Ovary (tissue), 9 donors: ENCODE results near the gene RUNX1. TPM values are rescaled to one million over a fixed set of nuclear protein-coding genes. Genes with fewer than 3 reads are reported as not detected.

ENCODE experiments used
- DNase-seq, 5 donors: peaks; one replicate each; pipeline ENCODE4 v3.0.0-alpha.2; 2019 to 2020
- H3K27ac ChIP-seq, 2 donors: fragments of 200-600 bp; one replicate each; pipeline versions ENCODE4 v1.5.1 to v1.8.0; 2019 to 2022
- H3K27me3 ChIP-seq: fragments of 200-600 bp; one replicate; pipeline ENCODE4 v1.8.0; 2022
- H3K36me3 ChIP-seq: fragments of 200-600 bp; sonication (generic); one replicate; pipeline ENCODE4 v1.5.1; 2019
- H3K4me1 ChIP-seq: one replicate; pipeline ENCODE4 v1.8.1; 2013; ENCODE audit warnings: mild to moderate bottlenecking, moderate library complexity; ENCODE audit not compliant: insufficient read depth
- H3K4me3 ChIP-seq: fragments of 200-600 bp; sonication (generic); one replicate; pipeline ENCODE4 v1.5.1; 2017
- H3K9me3 ChIP-seq, 2 donors: fragments of 200-600 bp in 1 of 2; sonication (generic) in 1 of 2; one replicate each; pipeline versions ENCODE4 v1.5.1 to v1.8.1; 2013 to 2019; ENCODE audit warnings: mild to moderate bottlenecking in 1 of 2, moderate library complexity in 1 of 2
- EP300 ChIP-seq: sonication (generic); formaldehyde crosslinking; IDR thresholded peaks from one replicate; pipeline ENCODE4 v1.6.1; 2017; ENCODE audit warnings: antibody characterized with exemption
- POLR2A ChIP-seq: fragments of 450-650 bp; IDR thresholded peaks from one replicate; pipeline ENCODE4 v1.6.1; 2017; ENCODE audit warnings: antibody characterized with exemption, mild to moderate bottlenecking, moderate library complexity
- WGBS, 3 donors: extraction: QIAGEN DNeasy Blood & Tissue Kit in 1 of 3; methylation state at CpG; one replicate each; pipeline versions ENCODE4 v1.1.5 to v1.1.7; 2013 to 2017; 5-methylcytosine and 5-hydroxymethylcytosine counted together
- intact Hi-C, 4 donors: fragments of 100-400 bp; cut with DNase I; formaldehyde crosslinking; loops; one replicate each; pipeline versions ENCODE4 v1.11.0 to v1.15.1; 2022 to 2023
- polyA plus RNA-seq, 2 donors: library from polyadenylated mRNA; stranded (reverse); fragments of 200-250 nt in 1 of 2; fragments of 350-450 nt in 1 of 2; fragmentation: Illumina TruSeq in 1 of 2; extraction: RNeasy Lipid Tissue Mini Kit (QIAGEN cat#74804) in 1 of 2; gene quantifications; one replicate each; pipeline ENCODE4 v1.2.3, GENCODE V29; 2013 to 2014
- total RNA-seq, 7 donors: library from RNA; depleted of rRNA in 2 of 7; stranded (reverse); fragments of >200 nt in 2 of 7; fragmentation: NEBNext Ultra II Directional in 3 of 7; extraction: Animal tissue kit (Norgen Biotek cat#: 25700) in 3 of 7; gene quantifications; one replicate each; pipeline versions ENCODE4 v1.1.0 to v1.2.4, GENCODE V29; 2016 to 2023
- TF ChIP-seq, protein P1 (sequence below), 3 donors: fragments of 450-650 bp in 2 of 3; fragments of 200-600 bp in 1 of 3; IDR thresholded peaks; one replicate each; pipeline versions ENCODE4 v1.5.1 to v1.8.0; 2016 to 2022; ENCODE audit warnings: antibody characterized with exemption in 3 of 3, mild to moderate bottlenecking in 1 of 3
- donor health status: DM: no; HTN: no; CAD: no; lungs with moderate emphysema.
- donor health status: DM: no; HTN: no; CAD: no.
- donor health status: Bipolar disorder and iron deficiency.
- donor health status: DM: yes; HTN: yes; CAD: no.
- donor health status: DM: no; HTN: no; CAD: no.
- donor health status: DM: yes; HTN: yes; CAD: no.

Gene RUNX1
- total and polyA plus RNA-seq, 9 donors = 6.0 to 27.4 (median 17.8) TPM

- Histone ChIP-seq H3K27me3 (no peaks in the 10 kb centered on the region), H3K27ac (no peak overlapping the region), H3K4me1 (peaks cover 5% of the 10 kb centered on the region), H3K4me3 (no peak overlapping the region), H3K36me3 (no peaks in the 10 kb centered on the region), H3K9me3 (no peaks in the 10 kb centered on the region)
- TF ChIP-seq, protein P1, sequence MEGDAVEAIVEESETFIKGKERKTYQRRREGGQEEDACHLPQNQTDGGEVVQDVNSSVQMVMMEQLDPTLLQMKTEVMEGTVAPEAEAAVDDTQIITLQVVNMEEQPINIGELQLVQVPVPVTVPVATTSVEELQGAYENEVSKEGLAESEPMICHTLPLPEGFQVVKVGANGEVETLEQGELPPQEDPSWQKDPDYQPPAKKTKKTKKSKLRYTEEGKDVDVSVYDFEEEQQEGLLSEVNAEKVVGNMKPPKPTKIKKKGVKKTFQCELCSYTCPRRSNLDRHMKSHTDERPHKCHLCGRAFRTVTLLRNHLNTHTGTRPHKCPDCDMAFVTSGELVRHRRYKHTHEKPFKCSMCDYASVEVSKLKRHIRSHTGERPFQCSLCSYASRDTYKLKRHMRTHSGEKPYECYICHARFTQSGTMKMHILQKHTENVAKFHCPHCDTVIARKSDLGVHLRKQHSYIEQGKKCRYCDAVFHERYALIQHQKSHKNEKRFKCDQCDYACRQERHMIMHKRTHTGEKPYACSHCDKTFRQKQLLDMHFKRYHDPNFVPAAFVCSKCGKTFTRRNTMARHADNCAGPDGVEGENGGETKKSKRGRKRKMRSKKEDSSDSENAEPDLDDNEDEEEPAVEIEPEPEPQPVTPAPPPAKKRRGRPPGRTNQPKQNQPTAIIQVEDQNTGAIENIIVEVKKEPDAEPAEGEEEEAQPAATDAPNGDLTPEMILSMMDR (IDR thresholded peaks at IDR 0.05) = no peak
- TF ChIP-seq EP300 (no peak), POLR2A (no peak)
- intact Hi-C loops = no loop called here
- 85 to 90% (median 87%) methylated on average over 2 of the region's 2 CpGs for WGBS, 3 donors
- DNase-seq = no peak
Measured at GRCh38 chr21:35071347-35071746, 22.2 kb upstream of the RUNX1 start.

- H3K36me3 ChIP-seq = no peaks in the 10 kb centered on the region
- intact Hi-C loops = no loop called here
- TF ChIP-seq EP300 (no peak), POLR2A (no peak)
- TF ChIP-seq, protein P1 (IDR thresholded peaks at IDR 0.05) = no peak
- no peaks in the 10 kb centered on the region for H3K27me3 ChIP-seq
- peaks cover 5% of the 10 kb centered on the region for H3K4me1 ChIP-seq
- no peak for DNase-seq
- H3K9me3 ChIP-seq = no peaks in the 10 kb centered on the region
- WGBS, 3 donors = 78 to 91% (median 88%) methylated on average over 5 of the region's 5 CpGs
- no peak overlapping the region for H3K27ac ChIP-seq
- H3K4me3 ChIP-seq = no peak overlapping the region
Measured at GRCh38 chr21:35070436-35070835, 21.3 kb upstream of the RUNX1 start.

- H3K4me3 ChIP-seq = no peak overlapping the region
- intact Hi-C loops = no loop called here
- no peak for DNase-seq
- H3K9me3 ChIP-seq = no peaks in the 10 kb centered on the region
- no peaks in the 10 kb centered on the region for H3K27me3 ChIP-seq
- H3K27ac ChIP-seq = no peak overlapping the region
- TF ChIP-seq POLR2A (no peak), EP300 (no peak)
- TF ChIP-seq, protein P1 (IDR thresholded peaks at IDR 0.05) = no peak
- WGBS, 3 donors = 90 to 92% (median 92%) methylated on average over 4 of the region's 4 CpGs
- H3K36me3 ChIP-seq = no peaks in the 10 kb centered on the region
- no peaks in the 10 kb centered on the region for H3K4me1 ChIP-seq
Measured at GRCh38 chr21:35066824-35067223, 17.7 kb upstream of the RUNX1 start.

GRCh38 chr21:35063428-35064172 lies 14.5 kb upstream of the RUNX1 start:
- 84 to 88% (median 86%) methylated on average over 6 of the region's 6 CpGs for WGBS, 3 donors
- Histone ChIP-seq H3K27me3 (no peaks in the 10 kb centered on the region), H3K4me1 (no peaks in the 10 kb centered on the region), H3K9me3 (no peaks in the 10 kb centered on the region), H3K4me3 (no peak overlapping the region), H3K36me3 (no peaks in the 10 kb centered on the region), H3K27ac (no peak overlapping the region)
- DNase-seq = no peak
- TF ChIP-seq, protein P1 (IDR thresholded peaks at IDR 0.05) = no peak
- TF ChIP-seq POLR2A = no peak
- TF ChIP-seq EP300 = no peak
- intact Hi-C loops = no loop called here
